ENCODE measurements around the gene DIPK1A. TPM values are rescaled to one million over a fixed set of nuclear protein-coding genes. Genes with fewer than 3 reads are reported as not detected.

Gene DIPK1A
- total and polyA plus RNA-seq, 9 donors = 4.7 to 15.4 (median 8.6) TPM

- no peak for DNase-seq
- WGBS, 3 donors = 86 to 93% (median 91%) methylated on average over 7 of the region's 7 CpGs
- intact Hi-C loops (cut with DNase I) = no loop called here
- TF ChIP-seq POLR2A (IDR thresholded peaks at IDR 0.05) (no peak), CTCF (IDR thresholded peaks at IDR 0.05) (no peak), EP300 (IDR thresholded peaks at IDR 0.05) (no peak)
- H3K9me3 ChIP-seq = no peaks in the 10 kb centered on the region
- H3K4me3 ChIP-seq = no peak overlapping the region
- H3K36me3 ChIP-seq = no peaks in the 10 kb centered on the region
- no peak overlapping the region for H3K27ac ChIP-seq
- H3K27me3 ChIP-seq = no peaks in the 10 kb centered on the region
- H3K4me1 ChIP-seq (ENCODE audit: insufficient read depth) = peaks cover 2% of the 10 kb centered on the region
Measured at GRCh38 chr1:92803140-92803887, 157.9 kb downstream of the DIPK1A start.

- no peak for DNase-seq
- H3K4me3 ChIP-seq = no peak overlapping the region
- 64 to 81% (median 66%) methylated on average over 1 of the region's 1 CpG for WGBS, 3 donors
- H3K9me3 ChIP-seq = no peaks in the 10 kb centered on the region
- no peaks in the 10 kb centered on the region for H3K4me1 ChIP-seq (ENCODE audit: insufficient read depth)
- no peaks in the 10 kb centered on the region for H3K27me3 ChIP-seq
- TF ChIP-seq EP300 (IDR thresholded peaks at IDR 0.05) (no peak), POLR2A (IDR thresholded peaks at IDR 0.05) (no peak), CTCF (IDR thresholded peaks at IDR 0.05) (no peak)
- no peak overlapping the region for H3K27ac ChIP-seq
- intact Hi-C loops (cut with DNase I) = no loop called here
- no peaks in the 10 kb centered on the region for H3K36me3 ChIP-seq
Measured at GRCh38 chr1:92797961-92798360, 163.3 kb downstream of the DIPK1A start.

- Histone ChIP-seq H3K4me1 (ENCODE audit: insufficient read depth) (no peaks in the 10 kb centered on the region), H3K27ac (no peak overlapping the region), H3K9me3 (no peaks in the 10 kb centered on the region), H3K4me3 (no peak overlapping the region), H3K27me3 (no peaks in the 10 kb centered on the region), H3K36me3 (no peaks in the 10 kb centered on the region)
- TF ChIP-seq EP300 (IDR thresholded peaks at IDR 0.05) (no peak), POLR2A (IDR thresholded peaks at IDR 0.05) (no peak), CTCF (IDR thresholded peaks at IDR 0.05) (no peak)
- no peak for DNase-seq
- intact Hi-C loops (cut with DNase I) = no loop called here
Measured at GRCh38 chr1:92797297-92797696, 164.0 kb downstream of the DIPK1A start.

GRCh38 chr1:92795166-92795565 lies 166.1 kb downstream of the DIPK1A start:
- H3K27ac ChIP-seq = no peak overlapping the region
- H3K4me3 ChIP-seq = no peak overlapping the region
- 77 to 78% (median 77%) methylated on average over 4 of the region's 4 CpGs for WGBS, 3 donors
- no peaks in the 10 kb centered on the region for H3K36me3 ChIP-seq
- no peak for TF ChIP-seq POLR2A (IDR thresholded peaks at IDR 0.05)
- no peak for TF ChIP-seq CTCF (IDR thresholded peaks at IDR 0.05)
- no peak for TF ChIP-seq EP300 (IDR thresholded peaks at IDR 0.05)
- no peaks in the 10 kb centered on the region for H3K4me1 ChIP-seq (ENCODE audit: insufficient read depth)
- DNase-seq = no peak
- intact Hi-C loops (cut with DNase I) = no loop called here
- H3K9me3 ChIP-seq = no peaks in the 10 kb centered on the region
- H3K27me3 ChIP-seq = no peaks in the 10 kb centered on the region
